SK-N-SH (cell line): Measurements from ENCODE around the gene TXNDC5. TPM values are rescaled to one million over a fixed set of nuclear protein-coding genes. Genes with fewer than 3 reads are reported as not detected.

Experiments used
- CTCF ChIA-PET: fragments of 300-600, 350-600 bp; formaldehyde crosslinking; extraction: SDS; loops from one replicate; lab custom pipeline; 2021; lab: Yijun Ruan, JAX
- POLR2A ChIA-PET: fragments of 350-600 bp; sonication (Branson Sonifier 250); formaldehyde crosslinking; extraction: SDS; loops from one replicate; lab custom pipeline; 2020; ENCODE audit warnings: antibody characterized with exemption, inconsistent platforms; lab: Yijun Ruan, JAX
- DNase-seq: peaks from one replicate; pipeline ENCODE4 v3.0.0; 2012
- H2AFZ ChIP-seq: fragments of 200-600 bp; sonication (generic); 2 replicates; pipeline ENCODE4 v1.8.1; 2016; ENCODE audit warnings: antibody characterized with exemption, mild to moderate bottlenecking, low read depth
- H3F3A ChIP-seq: fragments of 200-600 bp; sonication (generic); replicated peaks from 2 replicates; pipeline ENCODE3; 2016; ENCODE audit warnings: antibody characterized with exemption, mild to moderate bottlenecking; ENCODE audit not compliant: insufficient read depth
- H3K27ac ChIP-seq, 2 experiments: fragments of 200-500 bp in 1 of 2; fragments of 200-600 bp in 1 of 2; sonication (Bioruptor generic) in 1 of 2; sonication (generic), shearing (Covaris generic) in 1 of 2; 2 replicates each; pipeline versions ENCODE4 v1.5.1 to v1.6.1; 2014 to 2016; ENCODE audit warnings: low read depth in 2 of 2, inconsistent platforms in 1 of 2, low read length in 1 of 2, mild to moderate bottlenecking in 1 of 2, mixed read lengths in 1 of 2
- H3K27me3 ChIP-seq: fragments of 200-600 bp; sonication (generic), shearing (Covaris generic); 2 replicates; pipeline ENCODE4 v1.6.1; 2016; ENCODE audit warnings: mixed run types; ENCODE audit not compliant: insufficient read depth
- H3K36me3 ChIP-seq, 2 experiments: fragments of 200-500 bp in 1 of 2; fragments of 200-600 bp in 1 of 2; sonication (Bioruptor generic) in 1 of 2; sonication (generic) in 1 of 2; replicated peaks in 1 of 2; 2 replicates each; pipeline versions ENCODE3 to v1.5.1; 2014 to 2016; ENCODE audit warnings: low read length in 1 of 2, mild to moderate bottlenecking in 1 of 2; ENCODE audit not compliant: insufficient read depth in 2 of 2, control insufficient read depth in 1 of 2
- H3K4me1 ChIP-seq, 2 experiments: fragments of 200-500 bp in 1 of 2; fragments of 200-600 bp in 1 of 2; sonication (Bioruptor generic) in 1 of 2; sonication (generic), shearing (Covaris generic) in 1 of 2; 2 replicates each; pipeline versions ENCODE4 v1.5.1 to v1.6.1; 2014 to 2016; ENCODE audit warnings: low read depth in 1 of 2, low read length in 1 of 2, mixed run types in 1 of 2; ENCODE audit not compliant: insufficient read depth in 2 of 2, control insufficient read depth in 1 of 2
- H3K4me2 ChIP-seq: fragments of 200-600 bp; sonication (generic), shearing (Covaris generic); 2 replicates; pipeline ENCODE4 v1.6.1; 2017; ENCODE audit warnings: mixed run types
- H3K4me3 ChIP-seq, 2 experiments: fragments of 200-500 bp in 1 of 2; fragments of 200-600 bp in 1 of 2; sonication (Bioruptor generic) in 1 of 2; sonication (generic), shearing (Covaris generic) in 1 of 2; 2 replicates each; pipeline versions ENCODE4 v1.5.1 to v1.8.1; 2014 to 2016; ENCODE audit warnings: low read depth in 2 of 2, inconsistent platforms in 1 of 2, low read length in 1 of 2, mild to moderate bottlenecking in 1 of 2, mixed read lengths in 1 of 2, moderate library complexity in 1 of 2
- H3K79me2 ChIP-seq: fragments of 200-600 bp; sonication (generic); 2 replicates; pipeline ENCODE4 v1.8.1; 2017; ENCODE audit warnings: mild to moderate bottlenecking; ENCODE audit not compliant: insufficient read depth
- H3K9ac ChIP-seq: fragments of 200-600 bp; sonication (generic); 2 replicates; pipeline ENCODE4 v1.6.1; 2017; ENCODE audit warnings: mixed run types
- H3K9me2 ChIP-seq: fragments of 200-600 bp; sonication (generic); 2 replicates; pipeline ENCODE4 v1.6.1; 2017; ENCODE audit warnings: mixed run types
- H3K9me3 ChIP-seq: fragments of 200-600 bp; sonication (generic); 2 replicates; pipeline ENCODE4 v1.6.1; 2017; ENCODE audit warnings: mixed run types, mild to moderate bottlenecking, moderate library complexity
- H4K20me1 ChIP-seq: fragments of 200-600 bp; sonication (generic); 2 replicates; pipeline ENCODE4 v1.6.1; 2017; ENCODE audit warnings: mild to moderate bottlenecking, mixed run types; ENCODE audit not compliant: insufficient read depth
- CHD2 ChIP-seq: fragments of 150-350 bp; IDR thresholded peaks from 2 replicates; pipeline ENCODE4 v1.6.1; 2018; ENCODE audit warnings: low read length; ENCODE audit not compliant: partially characterized antibody
- EP300 ChIP-seq, 2 experiments: IDR thresholded peaks; 2 replicates each; pipeline versions ENCODE4 v1.4.0 to v1.6.1; 2012; ENCODE audit warnings: borderline replicate concordance in 1 of 2, low read depth in 1 of 2, low read length in 1 of 2
- EZH2phosphoT487 ChIP-seq: fragments of 200-600 bp; sonication (generic); IDR thresholded peaks from 2 replicates; pipeline ENCODE4 v1.6.1; 2017; ENCODE audit warnings: low read depth, mixed run types, mild to moderate bottlenecking, antibody characterized with exemption, moderate library complexity, borderline replicate concordance
- FOSL2 ChIP-seq: IDR thresholded peaks from 2 replicates; pipeline ENCODE4 v1.4.0; 2012; ENCODE audit warnings: low read depth, mild to moderate bottlenecking, moderate library complexity, borderline replicate concordance
- FOXJ3 ChIP-seq: sonication (generic); formaldehyde crosslinking; IDR thresholded peaks from 2 replicates; pipeline ENCODE4 v1.5.1; 2020; ENCODE audit warnings: mild to moderate bottlenecking, missing genetic modification reagents
- FOXM1 ChIP-seq: IDR thresholded peaks from 2 replicates; pipeline ENCODE4 v1.4.0; 2012; ENCODE audit warnings: low read depth, mild to moderate bottlenecking
- GABPA ChIP-seq: IDR thresholded peaks from 2 replicates; pipeline ENCODE4 v1.4.0; 2012; ENCODE audit warnings: low read depth, mild to moderate bottlenecking
- GATA2 ChIP-seq: sonication (generic); formaldehyde crosslinking; IDR thresholded peaks from 2 replicates; pipeline ENCODE4 v1.5.0; 2020; ENCODE audit warnings: mild to moderate bottlenecking, missing genetic modification reagents
- MEF2A ChIP-seq: IDR thresholded peaks from 2 replicates; pipeline ENCODE4 v1.4.0; 2012; ENCODE audit warnings: low read depth, borderline replicate concordance
- MXI1 ChIP-seq: IDR thresholded peaks from 2 replicates; pipeline ENCODE4 v1.6.1; 2012; ENCODE audit warnings: mild to moderate bottlenecking, low read depth, low read length, improper control_type of control experiment
- NFIC ChIP-seq: IDR thresholded peaks from 2 replicates; pipeline ENCODE4 v1.4.0; 2012; ENCODE audit warnings: borderline replicate concordance
- NRF1 ChIP-seq: IDR thresholded peaks from 2 replicates; pipeline ENCODE4 v1.6.1; 2012; ENCODE audit warnings: low read depth, mild to moderate bottlenecking, low read length
- POLR2AphosphoS5 ChIP-seq: IDR thresholded peaks from 2 replicates; pipeline ENCODE4 v1.6.1; 2012; ENCODE audit warnings: low read depth, low read length
- RAD21 ChIP-seq: IDR thresholded peaks from 2 replicates; pipeline ENCODE4 v1.6.1; 2012; ENCODE audit warnings: mild to moderate bottlenecking, low read length
- RFX5 ChIP-seq: IDR thresholded peaks from 2 replicates; pipeline ENCODE4 v1.6.1; 2012; ENCODE audit warnings: mild to moderate bottlenecking, improper control_type of control experiment, low read length
- SIN3A ChIP-seq: IDR thresholded peaks from 2 replicates; pipeline ENCODE4 v1.6.1; 2012; ENCODE audit warnings: low read depth, mild to moderate bottlenecking, low read length, moderate library complexity, borderline replicate concordance
- TAF1 ChIP-seq: IDR thresholded peaks from 2 replicates; pipeline ENCODE4 v1.6.1; 2012; ENCODE audit warnings: low read depth, mild to moderate bottlenecking, low read length, moderate library complexity, borderline replicate concordance
- TCF12 ChIP-seq: IDR thresholded peaks from 2 replicates; pipeline ENCODE4 v1.4.0; 2012
- TEAD4 ChIP-seq: IDR thresholded peaks from 2 replicates; pipeline ENCODE4 v1.4.0; 2012; ENCODE audit warnings: mild to moderate bottlenecking, borderline replicate concordance; ENCODE audit not compliant: insufficient read depth
- YY1 ChIP-seq: IDR thresholded peaks from 2 replicates; pipeline ENCODE4 v1.4.0; 2012; ENCODE audit warnings: low read depth, mild to moderate bottlenecking
- WGBS: methylation state at CpG from one replicate; pipeline ENCODE4 v1.1.6; 2017; ENCODE audit warnings: low lambda C conversion rate; 5-methylcytosine and 5-hydroxymethylcytosine counted together
- polyA plus RNA-seq, 3 experiments: library from polyadenylated mRNA; depleted of rRNA; stranded (reverse); fragments of >200 nt; gene quantifications; 2 replicates each; pipeline ENCODE4 v1.2.3, GENCODE V29; 2012
- TF ChIP-seq, protein P1 (sequence below): IDR thresholded peaks from 2 replicates; pipeline ENCODE4 v1.4.0; 2012; ENCODE audit warnings: low read depth, borderline replicate concordance
- TF ChIP-seq, protein P2 (sequence below): IDR thresholded peaks from 2 replicates; pipeline ENCODE4; 2012
- TF ChIP-seq, protein P3 (sequence below): IDR thresholded peaks from 2 replicates; pipeline ENCODE4 v1.4.0; 2012; ENCODE audit warnings: low read depth
- TF ChIP-seq, protein P4 (sequence below): IDR thresholded peaks from 2 replicates; pipeline ENCODE4 v1.4.0; 2012; ENCODE audit warnings: low read depth, borderline replicate concordance
- TF ChIP-seq, protein P5 (sequence below): fragments of 150-350 bp; IDR thresholded peaks from 2 replicates; pipeline ENCODE4 v1.6.1; 2017; ENCODE audit warnings: antibody characterized with exemption, low read length, low read depth, borderline replicate concordance

Gene TXNDC5
- polyA plus RNA-seq, 1 of the 3 experiments (the other 2 are of a cell fraction), result 187 TPM

DNA sequence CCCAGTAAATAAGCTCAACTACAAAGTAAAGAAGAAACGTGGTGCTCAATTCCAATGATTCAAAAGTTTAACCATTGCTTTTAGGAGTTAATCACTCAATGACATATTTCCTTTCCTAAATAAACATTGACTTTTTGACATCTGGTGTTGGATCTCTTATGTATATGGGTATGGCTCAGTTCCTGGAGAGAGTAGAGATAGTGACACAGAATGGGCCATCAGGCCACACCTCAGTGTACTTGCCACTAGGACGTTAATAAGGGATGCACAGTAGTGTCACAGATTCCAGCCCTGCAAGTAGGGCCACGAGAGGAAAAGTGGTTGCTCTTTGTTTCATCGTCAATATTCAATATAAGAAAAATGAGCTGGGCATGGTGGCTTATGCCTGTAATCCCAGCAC is 48.9 kb upstream of the TXNDC5 start:
- POLR2A ChIA-PET, result no interaction called here
- Histone ChIP-seq H3K4me1 (no peaks in the 10 kb centered on the region), H3K4me3 (no peak overlapping the region), H3K4me2 (no peak overlapping the region), H2AFZ (no peak overlapping the region), H3F3A (no peaks in the 10 kb centered on the region), H3K27ac (no peak overlapping the region), H3K36me3 (no peaks in the 10 kb centered on the region), H4K20me1 (no peaks in the 10 kb centered on the region), H3K79me2 (no peaks in the 10 kb centered on the region), H3K27me3 (no peaks in the 10 kb centered on the region), H3K9ac (no peak overlapping the region), H3K9me2 (no peaks in the 10 kb centered on the region), H3K9me3 (no peaks in the 10 kb centered on the region)
- DNase-seq, result no peak
- CTCF ChIA-PET, result no interaction called here
- 64% methylated on average over 4 of the region's 4 CpGs for WGBS
- no peak for TF ChIP-seq NFIC
- TF ChIP-seq EP300 (IDR thresholded peaks at IDR 0.05; ENCODE audit: borderline replicate concordance in 1 of 2, low read depth in 1 of 2, low read length in 1 of 2), result no peak
- TF ChIP-seq, protein P1, sequence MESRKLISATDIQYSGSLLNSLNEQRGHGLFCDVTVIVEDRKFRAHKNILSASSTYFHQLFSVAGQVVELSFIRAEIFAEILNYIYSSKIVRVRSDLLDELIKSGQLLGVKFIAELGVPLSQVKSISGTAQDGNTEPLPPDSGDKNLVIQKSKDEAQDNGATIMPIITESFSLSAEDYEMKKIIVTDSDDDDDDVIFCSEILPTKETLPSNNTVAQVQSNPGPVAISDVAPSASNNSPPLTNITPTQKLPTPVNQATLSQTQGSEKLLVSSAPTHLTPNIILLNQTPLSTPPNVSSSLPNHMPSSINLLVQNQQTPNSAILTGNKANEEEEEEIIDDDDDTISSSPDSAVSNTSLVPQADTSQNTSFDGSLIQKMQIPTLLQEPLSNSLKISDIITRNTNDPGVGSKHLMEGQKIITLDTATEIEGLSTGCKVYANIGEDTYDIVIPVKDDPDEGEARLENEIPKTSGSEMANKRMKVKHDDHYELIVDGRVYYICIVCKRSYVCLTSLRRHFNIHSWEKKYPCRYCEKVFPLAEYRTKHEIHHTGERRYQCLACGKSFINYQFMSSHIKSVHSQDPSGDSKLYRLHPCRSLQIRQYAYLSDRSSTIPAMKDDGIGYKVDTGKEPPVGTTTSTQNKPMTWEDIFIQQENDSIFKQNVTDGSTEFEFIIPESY, result no peak
- no peak for TF ChIP-seq POLR2AphosphoS5
- TF ChIP-seq, protein P2, sequence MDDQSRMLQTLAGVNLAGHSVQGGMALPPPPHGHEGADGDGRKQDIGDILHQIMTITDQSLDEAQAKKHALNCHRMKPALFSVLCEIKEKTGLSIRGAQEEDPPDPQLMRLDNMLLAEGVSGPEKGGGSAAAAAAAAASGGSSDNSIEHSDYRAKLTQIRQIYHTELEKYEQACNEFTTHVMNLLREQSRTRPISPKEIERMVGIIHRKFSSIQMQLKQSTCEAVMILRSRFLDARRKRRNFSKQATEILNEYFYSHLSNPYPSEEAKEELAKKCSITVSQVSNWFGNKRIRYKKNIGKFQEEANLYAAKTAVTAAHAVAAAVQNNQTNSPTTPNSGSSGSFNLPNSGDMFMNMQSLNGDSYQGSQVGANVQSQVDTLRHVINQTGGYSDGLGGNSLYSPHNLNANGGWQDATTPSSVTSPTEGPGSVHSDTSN, result no peak
- TF ChIP-seq MEF2A, result no peak
- TF ChIP-seq FOSL2, result no peak
- no peak for TF ChIP-seq YY1
- no peak for TF ChIP-seq GABPA
- no peak for TF ChIP-seq MXI1
- TF ChIP-seq, protein P3, sequence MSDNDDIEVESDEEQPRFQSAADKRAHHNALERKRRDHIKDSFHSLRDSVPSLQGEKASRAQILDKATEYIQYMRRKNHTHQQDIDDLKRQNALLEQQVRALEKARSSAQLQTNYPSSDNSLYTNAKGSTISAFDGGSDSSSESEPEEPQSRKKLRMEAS, result no peak
- no peak for TF ChIP-seq CHD2
- no peak for TF ChIP-seq SIN3A
- no peak for TF ChIP-seq RFX5

DNA sequence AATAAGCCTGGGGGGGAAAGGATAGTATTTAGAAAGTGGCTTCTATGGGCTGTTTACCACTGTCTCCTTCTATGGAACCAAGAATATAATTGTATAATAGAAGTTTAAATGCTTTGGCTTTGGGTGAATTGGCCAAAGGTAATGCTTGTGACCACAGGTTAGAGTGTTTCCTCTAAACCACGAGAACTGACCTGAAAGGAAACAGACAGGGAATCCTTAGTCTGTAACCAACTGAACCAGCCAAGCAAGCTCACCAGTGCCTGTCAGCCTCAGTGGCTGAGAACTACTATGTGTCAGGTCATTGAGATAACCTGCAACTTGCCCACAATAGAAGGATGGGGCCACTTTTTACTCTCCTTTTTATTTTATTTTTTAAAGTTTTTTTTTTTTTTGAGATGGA is 47.9 kb upstream of the TXNDC5 start:
- ChIA-PET CTCF (no interaction called here), POLR2A (no interaction called here)
- H3F3A ChIP-seq, result no peaks in the 10 kb centered on the region
- TF ChIP-seq TCF12 (no peak), RAD21 (no peak), RFX5 (no peak), EP300 (IDR thresholded peaks at IDR 0.05; ENCODE audit: borderline replicate concordance in 1 of 2, low read depth in 1 of 2, low read length in 1 of 2) (no peak), SIN3A (no peak), POLR2AphosphoS5 (no peak), GABPA (no peak), NRF1 (no peak), FOXJ3 (CRISPR knock-in tag) (no peak), GATA2 (CRISPR knock-in tag) (no peak), TEAD4 (no peak), NFIC (no peak), TAF1 (no peak), MXI1 (no peak), FOXM1 (no peak), EZH2phosphoT487 (no peak), FOSL2 (no peak)
- TF ChIP-seq, protein P4, sequence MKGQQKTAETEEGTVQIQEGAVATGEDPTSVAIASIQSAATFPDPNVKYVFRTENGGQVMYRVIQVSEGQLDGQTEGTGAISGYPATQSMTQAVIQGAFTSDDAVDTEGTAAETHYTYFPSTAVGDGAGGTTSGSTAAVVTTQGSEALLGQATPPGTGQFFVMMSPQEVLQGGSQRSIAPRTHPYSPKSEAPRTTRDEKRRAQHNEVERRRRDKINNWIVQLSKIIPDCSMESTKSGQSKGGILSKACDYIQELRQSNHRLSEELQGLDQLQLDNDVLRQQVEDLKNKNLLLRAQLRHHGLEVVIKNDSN, result no peak
- TF ChIP-seq, protein P5, sequence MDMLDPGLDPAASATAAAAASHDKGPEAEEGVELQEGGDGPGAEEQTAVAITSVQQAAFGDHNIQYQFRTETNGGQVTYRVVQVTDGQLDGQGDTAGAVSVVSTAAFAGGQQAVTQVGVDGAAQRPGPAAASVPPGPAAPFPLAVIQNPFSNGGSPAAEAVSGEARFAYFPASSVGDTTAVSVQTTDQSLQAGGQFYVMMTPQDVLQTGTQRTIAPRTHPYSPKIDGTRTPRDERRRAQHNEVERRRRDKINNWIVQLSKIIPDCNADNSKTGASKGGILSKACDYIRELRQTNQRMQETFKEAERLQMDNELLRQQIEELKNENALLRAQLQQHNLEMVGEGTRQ, result no peak

More for the DNA sequence above, 47.9 kb upstream of the TXNDC5 start:
- Histone ChIP-seq H3K27me3 (no peaks in the 10 kb centered on the region), H3K4me1 (no peaks in the 10 kb centered on the region), H3K36me3 (no peaks in the 10 kb centered on the region), H3K9me2 (no peaks in the 10 kb centered on the region), H3K9ac (no peak overlapping the region), H3K4me3 (no peak overlapping the region), H3K79me2 (no peaks in the 10 kb centered on the region), H4K20me1 (no peaks in the 10 kb centered on the region), H3K9me3 (no peaks in the 10 kb centered on the region), H2AFZ (no peak overlapping the region), H3K4me2 (no peak overlapping the region), H3K27ac (no peak overlapping the region)
- DNase-seq, result no peak
- 17% methylated on average over 1 of the region's 1 CpG for WGBS
